Breast epithelium (tissue), 4 donors: Measurements from ENCODE around the gene PHPT1. TPM values are rescaled to one million over a fixed set of nuclear protein-coding genes. Genes with fewer than 3 reads are reported as not detected.
"Not testable (repeated sequence)": the region's sequence is repeated elsewhere in the genome, so short reads cannot be mapped to it uniquely, and the experiment has no call there.

Experiments used
- DNase-seq, 2 donors: peaks; one replicate each; pipeline ENCODE4 v3.0.0-alpha.2; 2019; ENCODE audit warnings: low spot score in 2 of 2
- H3K27ac ChIP-seq, 2 donors: fragments of 200-600 bp; sonication (generic) in 1 of 2; one replicate each; pipeline ENCODE4 v1.5.1; 2016 to 2019; ENCODE audit warnings: mild to moderate bottlenecking in 1 of 2
- H3K27me3 ChIP-seq, 2 donors: fragments of 200-600 bp; sonication (generic) in 1 of 2; one replicate each; pipeline versions ENCODE4 v1.5.1 to v1.6.0; 2017 to 2019; ENCODE audit warnings: control low read depth in 1 of 2, mild to moderate bottlenecking in 1 of 2
- H3K36me3 ChIP-seq: fragments of 200-600 bp; one replicate; pipeline ENCODE4 v1.5.1; 2019
- H3K4me1 ChIP-seq, 2 donors: fragments of 200-600 bp; sonication (generic); one replicate each; pipeline ENCODE4 v1.5.1; 2016 to 2019; ENCODE audit warnings: control low read depth in 1 of 2
- H3K4me3 ChIP-seq, 3 donors: fragments of 200-600 bp; sonication (generic); 1 replicate in 2 of 3; 2 replicates in 1 of 3; pipeline ENCODE4 v1.5.1; 2016 to 2019; ENCODE audit warnings: mild to moderate bottlenecking in 3 of 3, moderate library complexity in 2 of 3
- H3K9me3 ChIP-seq, 2 donors: fragments of 200-600 bp; sonication (generic) in 1 of 2; one replicate each; pipeline ENCODE4 v1.5.1; 2016 to 2019; ENCODE audit warnings: control low read depth in 1 of 2
- POLR2A ChIP-seq: fragments of 450-650 bp; IDR thresholded peaks from one replicate; pipeline ENCODE4 v1.6.1; 2016; ENCODE audit warnings: antibody characterized with exemption, mild to moderate bottlenecking, moderate library complexity
- POLR2AphosphoS5 ChIP-seq, 3 donors: sonication (generic); formaldehyde crosslinking; IDR thresholded peaks; one replicate each; pipeline ENCODE4 v1.6.1; 2017; ENCODE audit warnings: antibody characterized with exemption in 3 of 3
- intact Hi-C: fragments of 100-400 bp; cut with DNase I; formaldehyde crosslinking; loops from one replicate; pipeline ENCODE4 v1.15.1; 2023; ENCODE audit warnings: low total_unique reads
- total RNA-seq, 3 donors: library from RNA; depleted of rRNA; stranded (reverse); fragments of >200 nt; gene quantifications; one replicate each; pipeline ENCODE4 v1.1.0, GENCODE V29; 2016
- TF ChIP-seq, protein P1 (sequence below), 3 donors: fragments of 450-650 bp; IDR thresholded peaks; one replicate each; pipeline ENCODE4 v1.5.1; 2016 to 2017; ENCODE audit warnings: antibody characterized with exemption in 3 of 3, mild to moderate bottlenecking in 3 of 3, moderate library complexity in 3 of 3

Gene PHPT1
- total RNA-seq, 3 donors from 2014 or later: 43.2 to 70.8 (median 52.5) TPM

- H3K27ac ChIP-seq, H3K36me3 ChIP-seq, intact Hi-C loops, H3K9me3 ChIP-seq: not testable (repeated sequence)
- Histone ChIP-seq H3K4me1 (peaks cover 0 to 17% of the 10 kb centered on the region in 2 donors), H3K27me3 (peaks cover 15 to 37% of the 10 kb centered on the region in 2 donors), H3K4me3 (peak within 1 kb of the TSS; percentile 29 to 62 (median 49))
- peak; percentile 58 to 72 for DNase-seq
- TF ChIP-seq POLR2AphosphoS5 (IDR thresholded peaks at IDR 0.05): peak in 1 of 3 donors; percentile 11
- TF ChIP-seq, protein P1, sequence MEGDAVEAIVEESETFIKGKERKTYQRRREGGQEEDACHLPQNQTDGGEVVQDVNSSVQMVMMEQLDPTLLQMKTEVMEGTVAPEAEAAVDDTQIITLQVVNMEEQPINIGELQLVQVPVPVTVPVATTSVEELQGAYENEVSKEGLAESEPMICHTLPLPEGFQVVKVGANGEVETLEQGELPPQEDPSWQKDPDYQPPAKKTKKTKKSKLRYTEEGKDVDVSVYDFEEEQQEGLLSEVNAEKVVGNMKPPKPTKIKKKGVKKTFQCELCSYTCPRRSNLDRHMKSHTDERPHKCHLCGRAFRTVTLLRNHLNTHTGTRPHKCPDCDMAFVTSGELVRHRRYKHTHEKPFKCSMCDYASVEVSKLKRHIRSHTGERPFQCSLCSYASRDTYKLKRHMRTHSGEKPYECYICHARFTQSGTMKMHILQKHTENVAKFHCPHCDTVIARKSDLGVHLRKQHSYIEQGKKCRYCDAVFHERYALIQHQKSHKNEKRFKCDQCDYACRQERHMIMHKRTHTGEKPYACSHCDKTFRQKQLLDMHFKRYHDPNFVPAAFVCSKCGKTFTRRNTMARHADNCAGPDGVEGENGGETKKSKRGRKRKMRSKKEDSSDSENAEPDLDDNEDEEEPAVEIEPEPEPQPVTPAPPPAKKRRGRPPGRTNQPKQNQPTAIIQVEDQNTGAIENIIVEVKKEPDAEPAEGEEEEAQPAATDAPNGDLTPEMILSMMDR (IDR thresholded peaks at IDR 0.05): peak; percentile 31 to 86 (median 77)
These were observed 6.7 kb upstream of the PHPT1 start, which contains the start of gene AJM1 for GRCh38 chr9:136842380-136842948. Gene AJM1, plus strand, starts transcription at chr9:136842478. Its CDS starts 1,937 bp downstream, at chr9:136844415.

- H3K27me3 ChIP-seq: peaks cover 15 to 37% of the 10 kb centered on the region in 2 donors
These were observed 5.9 kb upstream of the PHPT1 start for GRCh38 chr9:136843159-136843800.

DNA sequence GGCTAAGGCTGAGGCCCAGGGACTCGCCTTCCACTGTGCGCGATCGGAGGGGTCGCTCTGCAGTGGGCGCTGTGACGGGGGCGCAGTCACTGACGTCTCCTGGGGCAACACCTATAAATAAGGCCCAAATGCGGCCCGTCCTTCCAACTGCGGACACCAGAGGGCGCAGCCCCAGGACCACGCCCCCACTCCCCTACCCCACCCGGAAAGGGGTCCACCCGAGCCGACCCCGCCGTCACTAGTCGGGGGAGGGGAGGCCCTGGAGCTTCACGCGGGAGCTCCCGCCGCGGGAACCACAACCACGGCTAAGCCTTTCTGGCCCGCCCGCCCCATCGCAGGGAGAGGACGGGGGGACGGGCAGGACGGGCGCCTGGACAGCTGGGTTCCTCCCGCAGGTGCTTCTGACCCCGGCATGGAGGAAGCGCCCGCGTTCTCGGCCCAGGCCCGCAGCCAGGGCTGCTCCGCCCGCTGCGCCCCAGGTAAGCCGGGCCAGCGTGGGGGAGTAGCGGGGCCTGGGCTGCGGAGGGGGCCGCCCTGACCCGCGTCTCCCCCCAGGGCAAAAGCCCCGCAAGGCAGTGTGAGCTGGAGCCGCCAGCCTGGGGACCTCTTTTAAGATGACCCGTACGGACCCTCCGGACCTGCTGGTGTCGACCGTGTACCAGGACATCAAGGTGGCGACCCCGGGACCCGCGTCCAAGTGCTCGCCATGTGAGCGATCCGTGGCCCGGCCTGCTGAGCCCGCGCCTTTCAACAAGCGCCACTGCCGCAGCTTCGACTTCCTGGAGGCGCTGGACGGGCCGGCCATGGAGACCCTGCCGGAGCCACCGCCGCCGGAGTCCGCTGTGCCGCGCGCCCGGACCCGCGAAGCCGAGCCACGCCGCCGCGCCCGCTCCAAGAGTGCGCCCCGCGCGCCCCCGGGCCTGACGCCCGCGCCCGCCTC, 5.1 kb upstream of the PHPT1 start:
- Histone ChIP-seq H3K4me1 (peaks cover 0 to 25% of the 10 kb centered on the region in 2 donors), H3K4me3 (peak overlapping the region in 2 of 3 donors; percentile 25 to 62), H3K27me3 (peaks cover 15 to 37% of the 10 kb centered on the region in 2 donors)
- H3K27ac ChIP-seq, H3K9me3 ChIP-seq, H3K36me3 ChIP-seq, intact Hi-C loops, DNase-seq: not testable (repeated sequence)
- TF ChIP-seq, protein P1 (IDR thresholded peaks at IDR 0.05): peak in 2 of 3 donors; percentile 52 to 62

More at GRCh38 chr9:136843159-136843800, 5.9 kb upstream of the PHPT1 start:
- peak overlapping the region in 2 of 3 donors; percentile 49 to 62 for H3K4me3 ChIP-seq
- H3K27ac ChIP-seq, intact Hi-C loops, H3K9me3 ChIP-seq, H3K36me3 ChIP-seq, DNase-seq: not testable (repeated sequence)
- H3K4me1 ChIP-seq: peaks cover 0 to 25% of the 10 kb centered on the region in 2 donors

- H3K4me1 ChIP-seq: peaks cover 2 to 25% of the 10 kb centered on the region in 2 donors
- no peaks in the 10 kb centered on the region for H3K9me3 ChIP-seq
- H3K27ac ChIP-seq: no peak overlapping the region
- peak overlapping the region in 1 of 3 donors; percentile 62 for H3K4me3 ChIP-seq
- TF ChIP-seq POLR2A: no peak
- no peak for TF ChIP-seq POLR2AphosphoS5 (IDR thresholded peaks at IDR 0.05)
- TF ChIP-seq, protein P1 (IDR thresholded peaks at IDR 0.05): no peak
- no peaks in the 10 kb centered on the region for H3K36me3 ChIP-seq
- no peak for DNase-seq
- H3K27me3 ChIP-seq: peaks cover 15 to 37% of the 10 kb centered on the region in 2 donors
- intact Hi-C loops: no loop called here
These were observed 4.3 kb upstream of the PHPT1 start for GRCh38 chr9:136844761-136845464.
